HL-60/S4 (cell line): Measurements from ENCODE around the gene PSMB7.

Experiments
- in situ Hi-C: fragments of 300-500 bp; cut with MboI; formaldehyde crosslinking; loops from 2 replicates; pipeline ENCODE4 v1.14.3; 2022; ENCODE audit warnings: low sequenced_read_pairs

Gene PSMB7

DNA sequence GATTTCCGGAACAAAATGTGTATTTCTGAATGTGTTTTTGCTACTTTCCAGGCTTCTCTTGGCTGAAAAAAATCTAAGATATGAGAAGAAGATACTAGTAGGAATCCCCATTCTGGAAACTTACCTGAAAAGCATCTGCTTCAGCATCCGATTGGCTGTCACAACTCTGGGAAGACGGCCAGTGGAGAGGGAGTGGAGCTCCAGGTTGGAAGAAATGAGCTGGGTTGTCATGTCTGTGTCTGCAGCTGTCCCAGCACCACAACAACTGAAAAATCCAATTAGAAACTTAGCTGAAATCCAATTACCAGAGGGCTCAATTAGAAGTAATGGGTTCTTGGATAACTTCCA, 3.0 kb downstream of the PSMB7 start:
- in situ Hi-C loops = no loop called here

DNA sequence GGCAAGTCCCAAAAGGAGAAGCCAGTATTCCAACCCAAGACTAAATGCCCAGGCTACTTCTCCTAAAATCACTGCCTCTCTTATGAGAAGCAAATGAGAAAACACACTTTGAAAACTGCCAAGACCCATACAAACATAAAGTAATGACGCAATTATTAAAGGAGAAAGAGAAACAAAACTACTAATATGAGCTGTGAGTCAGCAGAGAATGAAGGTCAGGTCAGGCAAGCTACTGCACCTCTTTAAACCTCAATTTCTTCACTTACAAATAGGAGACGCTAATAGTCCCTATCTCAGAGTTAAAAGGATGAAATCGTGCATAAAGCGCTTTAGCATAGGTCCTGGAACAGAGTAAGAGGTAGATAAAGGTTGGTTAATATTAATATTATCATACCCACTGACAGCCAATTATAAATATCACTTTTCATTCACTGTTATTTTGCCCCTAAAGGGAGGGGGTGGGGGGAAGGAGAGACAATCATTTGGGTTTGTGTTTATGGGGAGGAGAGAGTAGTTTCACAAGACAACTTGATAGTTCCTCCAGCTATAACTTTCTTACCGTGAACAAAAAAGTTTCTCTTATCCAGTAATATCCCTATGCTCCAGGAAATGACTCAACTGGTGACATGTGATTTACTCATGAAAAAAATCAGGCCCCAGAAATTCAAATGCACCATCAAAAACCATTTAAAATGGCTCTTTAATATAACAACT, 3.6 kb downstream of the PSMB7 start:
- in situ Hi-C loops = no loop called here

DNA sequence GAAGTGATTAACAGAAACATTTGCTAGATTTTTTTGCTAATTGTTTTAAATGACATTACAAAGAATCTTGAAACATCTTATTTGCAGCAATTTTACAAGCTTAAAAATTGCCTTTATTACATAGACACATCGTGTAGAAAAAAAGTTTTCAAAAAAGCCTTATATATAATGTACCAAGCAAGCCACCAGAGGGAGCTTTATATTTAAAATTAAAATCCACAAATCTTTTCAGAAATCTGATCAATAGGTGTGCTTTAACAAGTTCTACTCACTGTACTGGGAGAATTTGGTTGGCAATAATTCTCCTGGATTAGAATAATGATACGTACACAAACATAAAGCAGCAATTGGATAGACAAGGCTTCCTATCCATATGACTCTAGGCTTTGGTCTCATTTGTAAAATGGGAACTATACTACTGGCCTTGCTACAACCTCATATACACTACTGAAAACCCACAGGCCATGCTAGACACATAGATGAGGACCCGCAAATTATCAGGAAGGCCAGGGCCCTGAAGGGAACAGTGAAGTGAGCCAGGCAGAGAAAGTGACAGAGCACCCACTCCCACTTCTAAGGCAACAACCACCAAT, 4.8 kb downstream of the PSMB7 start:
- in situ Hi-C loops = no loop called here

DNA sequence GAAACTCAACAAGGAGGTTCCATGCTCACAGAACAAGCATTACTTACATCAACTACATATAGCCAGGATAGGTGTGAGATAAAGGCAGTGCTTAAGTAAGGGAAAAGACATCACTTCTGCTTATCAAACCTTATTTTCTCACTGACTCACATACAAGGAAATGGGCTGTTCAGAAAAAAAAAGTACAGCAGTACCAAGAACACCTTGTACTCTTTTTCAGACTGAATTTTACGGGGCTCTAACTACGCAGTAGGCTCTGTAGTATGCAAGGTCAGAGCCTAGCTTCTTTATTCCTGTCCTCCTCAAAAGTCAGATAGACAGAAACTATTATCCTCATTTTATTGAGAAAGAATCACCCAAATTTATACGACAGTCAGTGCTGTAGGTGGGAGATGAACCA, 5.8 kb downstream of the PSMB7 start:
- in situ Hi-C loops = no loop called here

DNA sequence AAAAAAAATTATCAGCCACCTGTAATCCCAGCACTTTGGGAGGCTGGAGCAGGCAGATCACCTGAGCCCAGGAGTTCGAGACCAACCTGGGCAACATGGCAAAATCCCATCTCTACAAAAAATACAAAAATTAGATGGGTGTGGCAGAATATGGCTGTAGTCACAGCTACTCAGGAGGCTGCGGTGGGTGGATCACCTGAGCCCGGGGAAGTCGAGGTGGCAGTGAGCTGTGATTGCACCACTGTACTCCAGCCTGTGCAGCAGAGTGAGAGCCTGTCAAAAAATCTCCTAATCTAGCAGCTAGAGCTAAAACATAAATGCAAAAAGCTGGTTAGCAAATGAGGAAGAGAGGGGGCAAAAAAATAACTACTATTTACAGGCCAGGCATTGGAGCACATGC, 12.0 kb downstream of the PSMB7 start:
- in situ Hi-C loops = no loop called here

DNA sequence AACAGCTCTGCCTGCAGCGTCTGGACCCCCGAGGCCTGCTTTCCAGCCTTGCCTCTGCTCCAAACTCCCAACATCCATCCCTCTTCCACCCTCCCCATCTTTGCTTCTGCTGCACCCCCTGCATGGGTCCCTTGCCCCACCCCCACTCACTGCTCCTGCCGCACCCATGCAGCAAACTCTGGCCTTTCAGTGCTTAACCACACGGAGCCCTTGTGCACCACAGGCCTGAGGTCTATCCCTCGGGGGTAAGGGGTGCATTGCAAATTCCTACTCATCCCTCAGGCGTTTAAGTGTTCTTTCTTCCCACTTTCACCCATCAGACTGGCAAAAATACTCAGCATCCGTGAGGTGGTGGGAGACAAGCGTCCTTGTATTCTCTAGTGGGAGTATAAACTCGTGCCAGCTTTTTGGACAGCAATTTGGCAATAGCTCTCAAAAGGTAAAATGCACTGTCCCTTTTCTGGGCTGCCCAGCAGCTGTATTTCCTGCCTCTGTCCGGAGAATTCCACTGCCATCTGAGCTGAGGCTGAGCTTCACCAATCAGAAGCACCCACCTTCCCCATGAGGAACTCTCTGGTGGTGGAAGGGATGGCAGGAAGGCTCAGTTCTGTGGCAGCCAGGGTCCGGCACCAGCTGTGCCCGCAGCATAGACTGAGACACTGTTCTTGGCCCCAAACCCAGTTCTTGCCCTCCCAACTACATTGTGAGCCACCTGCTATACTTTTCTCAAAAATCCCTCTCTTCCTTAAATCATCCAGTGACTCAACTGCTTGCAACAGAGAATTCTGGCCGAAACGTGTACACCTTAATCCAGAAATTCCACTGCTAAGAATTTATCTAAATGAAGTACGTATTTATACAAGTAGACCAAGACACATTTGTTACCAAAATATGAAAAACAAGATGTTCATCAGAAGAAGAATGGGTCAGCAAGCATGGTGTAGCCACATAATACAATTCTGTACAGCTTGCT, 15.0 kb downstream of the PSMB7 start:
- in situ Hi-C loops = no loop called here

DNA sequence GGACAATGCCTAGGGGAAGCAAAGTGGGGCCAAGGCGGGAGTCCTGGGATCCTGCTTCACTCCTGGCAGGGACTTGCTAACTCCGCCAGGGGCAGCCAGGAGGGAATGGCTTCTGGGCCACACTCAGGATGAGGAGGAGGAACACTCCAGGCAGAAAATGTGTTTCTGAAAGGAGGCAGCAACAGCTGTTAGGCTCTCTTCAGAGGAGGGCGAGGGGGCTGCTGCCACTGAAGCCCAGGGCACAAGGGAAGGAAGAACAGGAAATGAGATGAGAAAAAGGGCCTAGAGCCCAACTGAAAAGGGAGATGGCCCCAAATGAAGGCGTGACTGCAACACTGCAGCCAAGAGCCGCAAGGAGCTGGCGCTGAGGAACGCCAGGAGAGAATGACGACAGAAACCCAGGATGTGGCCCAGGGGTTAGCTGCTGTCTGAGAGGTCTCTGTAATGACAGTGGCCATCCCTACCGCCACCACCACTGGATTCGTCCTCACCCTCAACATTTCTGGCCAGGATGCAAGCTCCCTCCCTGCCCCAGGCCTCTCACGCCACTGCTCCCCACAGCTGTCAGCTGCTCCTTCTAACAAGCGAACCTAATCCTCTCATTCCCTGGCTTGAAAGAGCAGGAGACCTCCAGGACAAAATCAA, 15.8 kb downstream of the PSMB7 start:
- in situ Hi-C loops = no loop called here

DNA sequence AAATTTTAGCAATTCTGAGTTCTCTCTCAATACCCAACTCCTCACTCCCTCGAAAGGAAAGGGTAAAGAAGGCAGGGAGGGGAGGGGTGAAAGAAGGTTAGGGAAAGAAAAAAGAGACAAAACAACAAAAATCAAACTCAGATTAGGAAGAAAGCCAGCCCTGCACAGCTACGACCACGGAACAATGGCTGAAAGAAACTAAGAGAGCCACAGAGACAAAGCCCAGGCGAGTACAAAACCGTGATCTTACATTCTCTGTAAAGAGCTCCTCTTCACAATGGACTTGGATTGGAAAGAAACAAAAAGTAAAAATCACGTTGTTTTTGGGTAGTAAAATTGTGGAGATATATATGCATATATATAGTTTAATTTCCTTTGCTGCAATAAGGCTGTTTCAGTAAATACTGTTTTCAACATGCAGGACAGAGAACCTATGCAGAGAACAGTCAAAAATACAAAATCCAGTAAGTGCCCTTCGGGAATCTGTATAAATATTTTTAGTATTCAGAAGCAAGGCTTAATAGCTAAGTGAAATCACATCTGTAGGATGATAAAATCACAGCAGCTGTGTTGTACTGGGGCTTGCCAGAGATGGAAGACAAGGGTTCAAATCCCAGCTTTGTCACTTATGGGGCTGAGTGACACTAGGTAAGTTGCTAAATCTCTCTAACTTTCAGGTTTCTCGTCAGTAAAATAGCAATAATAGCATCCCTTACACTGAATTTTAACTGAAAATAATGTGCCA, 16.9 kb downstream of the PSMB7 start:
- in situ Hi-C loops = no loop called here

DNA sequence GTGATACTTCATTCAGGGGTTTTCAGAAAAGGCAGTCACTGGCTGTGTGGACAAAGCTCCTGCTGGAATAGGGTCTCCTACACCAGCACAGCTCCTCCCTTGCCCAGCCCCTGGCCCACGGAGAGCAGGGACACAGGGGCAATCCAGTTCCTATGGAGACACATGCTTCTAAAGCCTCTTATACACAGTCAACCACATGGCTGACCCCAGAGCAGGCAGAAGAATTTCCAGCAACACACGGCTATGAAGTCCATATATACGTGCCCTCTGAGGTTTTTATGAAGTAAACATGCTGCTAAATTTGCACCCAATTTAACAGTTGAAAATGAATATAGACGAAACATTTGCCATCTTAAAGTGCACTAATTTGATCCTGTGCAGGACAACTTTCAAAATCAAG, 19.4 kb downstream of the PSMB7 start:
- in situ Hi-C loops = no loop called here

DNA sequence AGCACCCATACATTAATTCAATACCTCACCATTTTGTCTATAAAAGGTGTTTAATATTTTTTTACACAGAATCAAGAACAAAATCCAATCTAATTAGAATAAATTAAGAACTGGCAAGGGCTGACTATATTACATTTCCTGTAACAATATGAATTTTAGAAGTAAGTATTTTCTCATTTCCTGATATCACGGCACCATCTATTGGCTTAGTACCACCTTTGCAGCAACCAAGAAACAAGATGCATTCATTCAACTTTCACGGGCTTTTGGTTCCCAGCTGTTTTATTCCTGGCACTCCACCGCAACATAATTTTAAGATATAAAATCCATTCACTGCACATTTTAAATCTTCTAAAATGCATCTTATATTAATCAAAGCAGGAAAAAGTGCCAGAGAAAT, 20.6 kb downstream of the PSMB7 start:
- in situ Hi-C loops = no loop called here

DNA sequence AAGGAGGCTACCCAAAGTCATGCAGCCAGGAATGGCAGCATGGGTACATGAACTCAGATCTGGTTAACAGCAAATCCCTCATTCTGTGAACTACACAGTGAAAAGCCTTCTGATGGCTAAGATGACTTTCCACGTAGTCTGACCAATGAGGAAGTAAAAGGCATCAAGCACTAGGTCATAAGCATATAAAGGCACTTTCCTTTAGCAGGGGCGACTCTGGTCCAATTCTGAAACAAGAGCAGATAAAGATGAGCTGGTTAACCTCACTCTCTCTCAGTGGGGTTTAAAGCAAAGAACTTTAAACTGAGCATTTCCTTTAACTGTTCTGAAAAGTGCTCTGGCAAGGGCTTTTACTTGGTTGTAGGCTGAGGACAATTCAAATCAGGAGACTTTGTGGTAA, 21.1 kb downstream of the PSMB7 start:
- in situ Hi-C loops = no loop called here

DNA sequence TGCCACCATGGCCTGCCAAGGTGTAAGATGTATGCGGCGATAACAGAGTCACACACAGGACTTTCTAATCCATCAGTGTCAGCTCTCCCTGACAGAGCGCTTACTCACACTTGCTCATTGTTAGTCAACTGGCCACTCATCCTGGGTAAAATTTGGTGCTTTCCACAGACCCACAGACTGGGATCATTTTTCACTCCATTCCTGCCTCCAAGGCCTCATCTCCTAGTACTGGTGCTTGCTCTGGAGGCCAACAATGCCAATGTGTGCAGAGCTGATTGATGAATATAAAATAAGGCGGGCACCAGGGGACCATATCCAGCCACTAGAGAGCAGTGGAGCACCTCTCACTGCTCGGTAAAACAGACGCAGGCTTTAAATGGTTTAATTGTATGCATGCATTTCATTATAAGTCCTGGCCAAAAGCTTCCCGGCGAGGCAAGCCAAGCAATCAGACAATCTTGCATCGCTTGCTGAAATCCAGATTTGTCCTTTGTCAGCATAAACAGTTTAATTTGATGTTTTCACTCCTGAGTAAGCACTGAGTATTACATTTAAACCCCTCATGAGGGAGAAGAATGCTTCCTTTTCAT, 22.3 kb downstream of the PSMB7 start:
- in situ Hi-C loops = no loop called here

DNA sequence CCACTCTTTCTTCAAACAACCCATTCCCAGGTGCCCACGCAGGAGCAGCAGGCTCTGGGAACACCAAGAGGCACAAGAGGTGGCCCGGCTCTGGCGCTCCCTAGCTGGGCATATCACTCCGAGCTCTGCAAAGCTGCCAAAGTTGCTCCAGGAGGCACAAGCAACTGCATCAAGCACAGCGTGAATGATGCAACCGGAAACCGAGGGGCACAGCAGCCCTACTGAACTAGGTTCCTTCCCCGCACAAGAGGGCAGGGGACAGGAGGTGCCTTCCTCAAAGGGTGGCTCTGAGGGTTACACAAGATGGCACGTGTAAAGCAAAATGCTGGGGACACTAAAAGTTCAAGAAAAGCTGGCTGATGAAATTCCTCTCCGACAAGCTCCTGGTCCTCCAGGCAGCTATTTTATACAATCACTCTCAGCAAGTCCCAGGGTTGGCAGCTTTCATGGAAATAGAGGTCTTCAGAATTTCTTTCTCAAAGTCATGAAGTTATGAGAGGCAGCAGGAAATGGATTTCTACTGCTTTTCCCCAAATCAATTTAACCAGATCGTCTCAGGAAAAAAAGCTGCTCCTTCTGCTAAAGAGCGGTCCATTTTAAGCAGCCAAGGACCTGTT, 22.9 kb downstream of the PSMB7 start:
- in situ Hi-C loops = no loop called here

DNA sequence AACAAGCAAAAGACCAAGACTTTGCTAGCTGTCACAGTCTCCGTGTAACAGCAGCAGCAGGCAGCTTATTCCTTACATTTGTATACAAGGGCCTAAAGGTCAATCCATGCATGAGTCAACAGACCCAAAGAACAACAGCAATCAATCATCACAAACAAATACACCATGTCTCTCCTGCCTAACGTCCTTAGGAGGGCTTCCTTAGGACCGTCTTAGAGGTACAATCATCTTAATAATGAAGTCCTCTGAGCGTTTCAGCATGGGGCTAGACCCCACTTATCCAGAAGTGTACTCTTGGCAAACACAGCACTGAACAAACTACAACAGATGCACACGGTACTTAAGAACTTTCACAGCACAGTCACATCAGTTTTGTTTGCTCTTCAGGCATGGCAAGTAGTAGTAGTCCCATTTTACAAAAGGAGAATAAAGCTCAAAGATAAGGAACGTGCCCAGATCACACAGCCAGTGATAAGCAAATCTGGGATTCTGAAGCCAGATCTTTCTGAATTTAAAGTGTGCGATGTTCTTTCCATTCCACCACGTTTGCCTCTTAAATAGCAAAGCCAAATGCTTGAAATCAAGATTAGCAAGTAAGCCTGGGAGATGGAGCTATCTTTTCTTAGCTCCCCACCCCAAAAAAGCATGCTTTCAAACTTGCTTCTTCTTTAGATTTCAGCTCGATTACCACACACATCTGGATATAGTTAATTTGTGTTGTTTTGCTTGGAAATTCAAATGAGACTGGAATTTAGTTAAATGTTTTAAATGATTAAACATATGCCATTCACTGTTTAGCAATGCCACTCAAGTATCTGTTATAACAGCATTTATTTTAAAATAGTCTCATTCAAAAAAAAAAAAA, 24.2 kb downstream of the PSMB7 start:
- in situ Hi-C loops = no loop called here

DNA sequence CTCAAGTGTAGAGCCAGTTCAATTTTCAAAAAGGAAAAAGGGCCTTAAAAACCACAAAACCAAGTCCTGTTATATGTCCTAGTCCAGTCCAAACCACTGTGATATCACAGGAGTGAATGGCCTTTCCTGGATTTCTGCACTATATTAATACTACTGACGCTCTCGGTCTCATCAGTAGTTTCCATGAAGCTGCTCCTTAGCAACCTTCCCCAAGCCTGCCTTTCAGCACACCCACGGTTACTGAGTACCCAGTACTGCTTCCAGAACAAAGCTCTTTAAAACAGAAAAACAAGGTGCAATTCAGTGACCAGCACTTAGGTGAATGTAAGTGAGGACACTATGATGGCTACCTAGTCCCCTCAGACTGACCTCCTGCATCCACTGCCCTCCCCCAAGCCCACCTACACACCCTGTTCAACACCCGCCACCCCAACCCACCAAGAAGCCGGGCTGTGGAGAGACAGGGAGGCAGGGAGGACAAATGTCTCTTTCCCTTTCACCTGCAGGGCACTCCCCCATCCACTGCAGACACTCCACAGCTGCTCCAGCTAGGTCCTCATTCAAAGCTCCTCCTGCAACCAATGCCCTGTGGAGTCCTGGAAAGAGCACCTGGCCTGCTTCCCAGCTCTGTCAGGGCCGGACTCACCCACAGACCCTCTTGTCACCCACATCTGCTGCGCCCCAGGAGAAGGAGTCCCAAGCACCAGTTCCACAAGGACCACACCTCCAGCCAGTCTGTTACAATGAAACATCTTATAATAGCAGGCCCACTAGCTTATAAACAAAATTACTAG, 25.9 kb downstream of the PSMB7 start:
- in situ Hi-C loops = no loop called here

DNA sequence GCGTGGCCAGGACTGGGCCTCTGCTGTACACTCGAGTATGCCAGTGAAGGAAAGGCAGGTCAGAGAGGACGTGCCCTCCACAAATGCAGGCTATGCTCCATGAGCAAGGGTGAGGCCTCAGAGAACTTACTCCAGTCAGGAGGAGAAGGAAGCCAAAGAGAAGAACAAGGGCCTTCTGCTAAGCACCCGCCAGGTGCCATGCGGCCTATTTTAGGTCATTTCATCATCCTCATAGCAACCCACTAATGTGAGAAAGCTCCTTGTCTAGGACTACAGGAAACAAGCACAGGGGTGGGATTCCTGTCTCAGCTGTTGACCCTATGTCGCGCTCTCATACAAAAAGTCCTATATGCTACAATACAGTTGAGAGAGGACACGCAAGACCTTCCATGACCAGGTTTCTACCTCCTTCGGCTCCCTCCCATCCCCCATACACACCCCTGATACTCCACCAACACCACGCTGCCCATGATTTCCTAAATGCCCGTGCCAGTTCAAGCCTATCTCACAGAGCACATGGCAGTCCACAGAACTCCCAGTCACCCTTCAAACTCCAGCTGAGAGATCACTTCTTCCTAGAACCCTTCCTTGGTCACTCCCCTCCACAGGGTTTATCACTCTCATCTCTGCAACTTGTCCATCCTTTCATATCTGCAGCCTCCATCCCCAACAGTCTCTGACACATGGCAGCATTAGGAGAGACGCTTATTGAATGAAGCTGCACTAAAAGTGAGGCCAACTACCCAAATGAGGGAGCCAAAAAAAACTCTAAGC, 26.8 kb downstream of the PSMB7 start:
- in situ Hi-C loops = no loop called here

DNA sequence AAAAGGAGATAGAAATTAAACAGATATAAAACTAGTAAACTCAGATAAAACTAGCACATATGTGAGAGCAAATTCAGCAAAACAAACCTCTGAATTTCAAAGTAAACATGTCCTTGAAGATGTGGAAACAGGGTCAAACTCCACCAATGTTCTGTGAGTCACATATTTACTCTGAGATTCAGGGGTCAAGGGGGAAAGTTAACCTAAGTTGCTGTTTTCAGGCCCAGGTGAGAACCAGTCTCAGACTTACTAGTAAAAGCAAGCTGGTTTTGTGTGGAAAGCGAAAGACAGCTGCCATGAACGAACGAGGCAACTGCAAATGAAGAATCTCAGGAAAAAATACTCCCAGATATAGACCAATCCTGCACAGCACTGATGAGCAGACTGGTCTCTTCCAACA, 29.0 kb downstream of the PSMB7 start:
- in situ Hi-C loops = no loop called here
